Measurements from ENCODE around the gene SH3BP4.

SH3BP4 gene

DNA sequence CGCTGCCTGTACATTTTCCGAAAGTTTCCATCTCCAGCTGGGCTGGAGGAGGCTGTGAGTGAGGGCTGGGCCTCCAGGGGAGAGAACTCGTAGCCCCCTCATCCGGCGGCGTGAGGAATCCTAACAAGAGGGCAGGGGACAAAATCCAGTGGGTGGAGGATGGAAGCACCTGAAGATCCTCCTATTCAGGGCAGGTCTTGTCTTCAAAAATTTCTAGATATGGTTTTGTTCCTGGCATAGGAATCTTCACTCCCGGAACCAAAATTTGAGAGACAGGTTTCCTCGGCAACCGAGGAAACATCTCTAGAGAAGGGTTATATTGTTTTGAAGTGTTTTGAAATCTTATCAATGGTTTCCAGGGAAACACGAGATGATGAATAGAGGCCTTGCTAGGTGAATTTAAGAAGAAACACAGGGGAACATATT is 136.7 kb downstream of the SH3BP4 start:
- TF ChIP-seq, protein P1, sequence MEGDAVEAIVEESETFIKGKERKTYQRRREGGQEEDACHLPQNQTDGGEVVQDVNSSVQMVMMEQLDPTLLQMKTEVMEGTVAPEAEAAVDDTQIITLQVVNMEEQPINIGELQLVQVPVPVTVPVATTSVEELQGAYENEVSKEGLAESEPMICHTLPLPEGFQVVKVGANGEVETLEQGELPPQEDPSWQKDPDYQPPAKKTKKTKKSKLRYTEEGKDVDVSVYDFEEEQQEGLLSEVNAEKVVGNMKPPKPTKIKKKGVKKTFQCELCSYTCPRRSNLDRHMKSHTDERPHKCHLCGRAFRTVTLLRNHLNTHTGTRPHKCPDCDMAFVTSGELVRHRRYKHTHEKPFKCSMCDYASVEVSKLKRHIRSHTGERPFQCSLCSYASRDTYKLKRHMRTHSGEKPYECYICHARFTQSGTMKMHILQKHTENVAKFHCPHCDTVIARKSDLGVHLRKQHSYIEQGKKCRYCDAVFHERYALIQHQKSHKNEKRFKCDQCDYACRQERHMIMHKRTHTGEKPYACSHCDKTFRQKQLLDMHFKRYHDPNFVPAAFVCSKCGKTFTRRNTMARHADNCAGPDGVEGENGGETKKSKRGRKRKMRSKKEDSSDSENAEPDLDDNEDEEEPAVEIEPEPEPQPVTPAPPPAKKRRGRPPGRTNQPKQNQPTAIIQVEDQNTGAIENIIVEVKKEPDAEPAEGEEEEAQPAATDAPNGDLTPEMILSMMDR (conservative IDR thresholded peaks at IDR 0.05; ENCODE audit: low read depth, low read length), result no peak
- DNase-seq (ENCODE audit: low read depth), result no peak
- H3K4me3 ChIP-seq (ENCODE audit: low read length), result no peak overlapping the region

DNA sequence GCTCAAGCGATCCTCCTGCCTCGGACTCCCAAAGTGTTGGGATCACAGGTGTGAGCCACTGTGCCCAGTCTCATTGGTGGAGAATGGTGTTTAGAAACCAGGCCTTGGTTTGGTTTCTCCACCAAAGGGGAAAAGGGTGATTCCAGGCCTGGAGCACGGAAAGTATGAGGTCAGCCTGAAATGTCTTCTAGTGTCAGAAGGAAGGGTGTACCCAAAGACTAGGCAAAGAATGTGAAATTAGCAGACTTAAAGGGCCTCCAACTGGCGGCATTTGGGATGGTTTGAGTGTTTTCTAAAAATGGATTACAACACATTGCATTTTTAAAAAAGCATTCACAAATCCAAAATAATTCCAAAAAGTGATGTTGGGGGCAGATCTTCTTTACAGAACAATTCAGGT is 139.6 kb downstream of the SH3BP4 start:
- DNase-seq (ENCODE audit: low read depth), result no peak
- TF ChIP-seq, protein P1 (conservative IDR thresholded peaks at IDR 0.05; ENCODE audit: low read depth, low read length), result no peak

DNA sequence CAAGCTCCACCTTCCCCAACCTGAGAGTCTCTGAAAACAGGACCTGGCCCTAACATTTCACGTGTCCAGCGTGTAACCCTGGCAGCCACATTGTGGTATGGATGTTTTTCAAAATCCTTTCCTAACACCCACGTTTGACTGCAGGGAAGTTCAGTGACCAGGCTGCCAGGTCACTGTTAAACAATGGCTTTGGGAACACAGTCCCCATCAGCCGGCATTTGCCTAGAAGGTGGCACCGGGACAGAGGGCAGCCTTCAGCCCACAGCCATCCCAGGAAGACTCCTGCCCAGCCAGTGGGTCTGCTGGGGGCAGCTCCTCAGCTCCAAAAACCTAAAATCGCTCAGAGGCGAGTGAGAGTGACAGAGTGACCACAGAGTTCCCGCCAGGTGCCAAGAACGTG is 140.2 kb downstream of the SH3BP4 start:
- TF ChIP-seq, protein P1 (conservative IDR thresholded peaks at IDR 0.05; ENCODE audit: low read depth, low read length), result no peak
- no peak overlapping the region for H3K4me3 ChIP-seq (ENCODE audit: low read length)
- DNase-seq (ENCODE audit: low read depth), result no peak

More for the DNA sequence above, 139.6 kb downstream of the SH3BP4 start:
- no peak overlapping the region for H3K4me3 ChIP-seq (ENCODE audit: low read length)

DNA sequence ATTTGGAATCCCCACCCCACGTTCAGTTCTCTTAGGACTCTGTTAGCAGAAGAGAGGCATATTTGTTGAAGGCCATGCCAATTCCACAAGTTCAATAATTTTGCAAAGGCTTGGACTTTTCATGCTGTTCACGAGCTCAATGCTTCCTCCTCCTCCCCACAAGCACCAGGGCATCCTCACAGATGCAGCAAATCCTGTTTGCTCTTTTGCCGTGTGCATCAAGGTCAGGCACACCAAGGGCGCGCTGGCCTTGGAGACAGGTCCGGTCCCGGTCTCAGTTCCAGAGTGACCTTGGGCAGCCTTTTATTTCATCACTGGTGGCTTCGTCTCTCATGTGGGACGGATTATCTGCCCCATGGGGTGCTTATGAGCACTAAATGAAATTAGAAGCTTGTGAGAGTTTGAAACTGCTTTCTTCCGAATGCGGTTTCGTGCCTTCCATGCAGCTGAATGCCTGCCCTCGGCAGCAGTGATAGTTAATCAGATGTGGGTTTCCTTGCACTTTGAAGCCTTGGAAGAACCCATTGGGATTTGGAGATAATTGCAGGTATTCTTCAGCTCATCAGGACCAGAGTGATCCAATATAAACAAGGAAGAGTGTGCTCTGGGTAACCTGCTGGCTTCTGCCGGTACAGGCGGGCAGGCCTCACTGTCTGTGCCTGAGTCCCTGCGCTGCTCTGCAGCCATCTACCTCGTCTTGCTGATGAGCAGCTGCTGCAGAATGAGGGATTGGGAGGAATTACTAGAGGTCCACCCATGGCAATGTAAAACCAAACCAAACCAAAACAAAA is 140.8 kb downstream of the SH3BP4 start:
- no peak for DNase-seq (ENCODE audit: low read depth)
- TF ChIP-seq, protein P1 (conservative IDR thresholded peaks at IDR 0.05; ENCODE audit: low read depth, low read length), result no peak
- no peak overlapping the region for H3K4me3 ChIP-seq (ENCODE audit: low read length)

DNA sequence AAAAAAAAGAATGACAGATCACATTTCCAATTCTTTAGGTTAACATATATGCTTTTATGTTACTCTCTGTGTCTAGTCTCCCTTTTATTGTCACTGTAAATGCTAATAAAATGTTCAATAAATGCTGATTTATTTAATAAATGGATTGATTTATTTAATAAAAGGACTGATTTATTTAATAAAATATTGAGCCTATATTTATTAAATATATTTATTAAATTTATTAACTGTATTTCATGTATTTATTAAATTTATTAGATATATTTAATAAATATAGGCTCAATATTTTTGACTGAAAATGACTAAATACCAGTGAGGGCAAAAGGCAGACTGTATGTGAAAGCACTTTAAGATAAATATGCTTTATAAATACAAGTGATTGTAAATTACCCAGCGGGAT is 142.6 kb downstream of the SH3BP4 start:
- TF ChIP-seq, protein P1 (conservative IDR thresholded peaks at IDR 0.05; ENCODE audit: low read depth, low read length), result no peak
- no peak overlapping the region for H3K4me3 ChIP-seq (ENCODE audit: low read length)
- no peak for DNase-seq (ENCODE audit: low read depth)

DNA sequence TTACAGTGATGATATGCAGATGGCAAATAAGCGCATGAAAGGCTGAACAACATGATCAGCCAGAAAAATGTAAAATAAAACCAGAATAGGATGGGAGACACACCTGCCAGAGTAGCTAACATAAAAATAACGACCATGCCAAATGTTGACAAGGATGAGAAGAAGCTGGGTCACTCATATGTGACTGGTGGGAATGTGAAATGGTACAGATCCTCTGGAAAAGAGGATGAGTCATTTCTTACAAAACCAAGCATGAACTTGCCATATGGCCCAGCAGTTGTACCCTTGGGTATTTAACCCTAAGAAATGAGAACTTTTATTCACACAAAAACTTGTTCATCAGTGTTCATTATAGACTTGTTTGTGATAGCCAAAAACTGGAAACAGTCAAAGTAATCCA is 143.8 kb downstream of the SH3BP4 start:
- H3K4me3 ChIP-seq (ENCODE audit: low read length), result no peak overlapping the region
- DNase-seq (ENCODE audit: low read depth), result no peak
- TF ChIP-seq, protein P1 (conservative IDR thresholded peaks at IDR 0.05; ENCODE audit: low read depth, low read length), result no peak

DNA sequence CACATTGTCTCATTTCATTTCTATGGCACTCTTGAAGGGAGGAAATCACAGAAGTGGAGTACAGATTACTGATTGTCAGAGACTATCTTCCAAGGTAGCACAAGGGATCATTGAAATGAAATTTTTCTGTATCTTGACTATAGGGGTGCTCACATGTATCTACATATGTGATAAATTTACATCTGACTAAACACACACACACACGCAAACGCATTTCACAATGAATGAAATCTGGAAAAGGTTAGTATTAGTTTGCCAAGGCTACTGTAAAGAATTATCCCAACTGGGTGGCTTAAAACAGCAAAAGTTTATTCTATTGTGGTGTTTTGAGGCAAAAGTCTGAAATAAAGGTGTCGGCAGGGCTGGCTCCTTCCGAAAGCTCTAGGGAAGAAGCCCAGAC is 144.6 kb downstream of the SH3BP4 start:
- TF ChIP-seq, protein P1 (conservative IDR thresholded peaks at IDR 0.05; ENCODE audit: low read depth, low read length), result no peak
- H3K4me3 ChIP-seq (ENCODE audit: low read length), result no peak overlapping the region
- DNase-seq (ENCODE audit: low read depth), result no peak

Measured in retinal pigment epithelial cell (primary cell).